Breast epithelium (tissue), 4 donors: ENCODE results near the gene GRXCR1. TPM values are rescaled to one million over a fixed set of nuclear protein-coding genes. Genes with fewer than 3 reads are reported as not detected.

Experiments
- DNase-seq, 2 donors: peaks; one replicate each; pipeline ENCODE4 v3.0.0-alpha.2; 2019; ENCODE audit warnings: low spot score in 2 of 2
- H3K27ac ChIP-seq, 2 donors: fragments of 200-600 bp; sonication (generic) in 1 of 2; one replicate each; pipeline ENCODE4 v1.5.1; 2016 to 2019; ENCODE audit warnings: mild to moderate bottlenecking in 1 of 2
- H3K27me3 ChIP-seq, 2 donors: fragments of 200-600 bp; sonication (generic) in 1 of 2; one replicate each; pipeline versions ENCODE4 v1.5.1 to v1.6.0; 2017 to 2019; ENCODE audit warnings: control low read depth in 1 of 2, mild to moderate bottlenecking in 1 of 2
- H3K36me3 ChIP-seq: fragments of 200-600 bp; one replicate; pipeline ENCODE4 v1.5.1; 2019
- H3K4me1 ChIP-seq, 2 donors: fragments of 200-600 bp; sonication (generic); one replicate each; pipeline ENCODE4 v1.5.1; 2016 to 2019; ENCODE audit warnings: control low read depth in 1 of 2
- H3K4me3 ChIP-seq, 3 donors: fragments of 200-600 bp; sonication (generic); 1 replicate in 2 of 3; 2 replicates in 1 of 3; pipeline ENCODE4 v1.5.1; 2016 to 2019; ENCODE audit warnings: mild to moderate bottlenecking in 3 of 3, moderate library complexity in 2 of 3
- H3K9me3 ChIP-seq, 2 donors: fragments of 200-600 bp; sonication (generic) in 1 of 2; one replicate each; pipeline ENCODE4 v1.5.1; 2016 to 2019; ENCODE audit warnings: control low read depth in 1 of 2
- CTCF ChIP-seq, 3 donors: fragments of 450-650 bp; IDR thresholded peaks; one replicate each; pipeline ENCODE4 v1.5.1; 2016 to 2017; ENCODE audit warnings: antibody characterized with exemption in 3 of 3, mild to moderate bottlenecking in 3 of 3, moderate library complexity in 3 of 3
- POLR2A ChIP-seq: fragments of 450-650 bp; IDR thresholded peaks from one replicate; pipeline ENCODE4 v1.6.1; 2016; ENCODE audit warnings: antibody characterized with exemption, mild to moderate bottlenecking, moderate library complexity
- POLR2AphosphoS5 ChIP-seq, 3 donors: sonication (generic); formaldehyde crosslinking; IDR thresholded peaks; one replicate each; pipeline ENCODE4 v1.6.1; 2017; ENCODE audit warnings: antibody characterized with exemption in 3 of 3
- intact Hi-C: fragments of 100-400 bp; cut with DNase I; formaldehyde crosslinking; loops from one replicate; pipeline ENCODE4 v1.15.1; 2023; ENCODE audit warnings: low total_unique reads
- total RNA-seq, 3 donors: library from RNA; depleted of rRNA; stranded (reverse); fragments of >200 nt; gene quantifications; one replicate each; pipeline ENCODE4 v1.1.0, GENCODE V29; 2016

The GRXCR1 gene
- total RNA-seq, 3 donors from 2014 or later = not detected

GRCh38 chr4:42953321-42953720, 60.8 kb downstream of the GRXCR1 start:
- H3K4me1 ChIP-seq = no peaks in the 10 kb centered on the region
- no peaks in the 10 kb centered on the region for H3K36me3 ChIP-seq
- intact Hi-C loops = no loop called here
- TF ChIP-seq POLR2AphosphoS5 (IDR thresholded peaks at IDR 0.05) = no peak
- TF ChIP-seq CTCF (IDR thresholded peaks at IDR 0.05) = no peak
- no peak for TF ChIP-seq POLR2A
- H3K9me3 ChIP-seq = peaks cover 0 to 5% of the 10 kb centered on the region in 2 donors
- no peaks in the 10 kb centered on the region for H3K27me3 ChIP-seq
- H3K4me3 ChIP-seq = no peak overlapping the region
- no peak overlapping the region for H3K27ac ChIP-seq
- no peak for DNase-seq

GRCh38 chr4:42954963-42955669, 62.6 kb downstream of the GRXCR1 start:
- Histone ChIP-seq H3K4me1 (no peaks in the 10 kb centered on the region), H3K36me3 (no peaks in the 10 kb centered on the region), H3K27me3 (no peaks in the 10 kb centered on the region), H3K27ac (no peak overlapping the region), H3K9me3 (peaks cover 0 to 5% of the 10 kb centered on the region in 2 donors), H3K4me3 (no peak overlapping the region)
- intact Hi-C loops = no loop called here
- no peak for TF ChIP-seq CTCF (IDR thresholded peaks at IDR 0.05)
- TF ChIP-seq POLR2A = no peak
- no peak for TF ChIP-seq POLR2AphosphoS5 (IDR thresholded peaks at IDR 0.05)
- DNase-seq = no peak

- Histone ChIP-seq H3K9me3 (peaks cover 1 to 5% of the 10 kb centered on the region in 2 donors), H3K4me3 (no peak overlapping the region), H3K27ac (no peak overlapping the region), H3K4me1 (no peaks in the 10 kb centered on the region), H3K27me3 (no peaks in the 10 kb centered on the region), H3K36me3 (no peaks in the 10 kb centered on the region)
- DNase-seq = no peak
- TF ChIP-seq POLR2A (no peak), CTCF (IDR thresholded peaks at IDR 0.05) (no peak)
- intact Hi-C loops = no loop called here
Measured at GRCh38 chr4:42955746-42956505, 63.4 kb downstream of the GRXCR1 start.

GRCh38 chr4:42965326-42965725, 72.8 kb downstream of the GRXCR1 start:
- Histone ChIP-seq H3K9me3 (peaks cover 1 to 5% of the 10 kb centered on the region in 2 donors), H3K36me3 (no peaks in the 10 kb centered on the region), H3K4me1 (no peaks in the 10 kb centered on the region), H3K4me3 (no peak overlapping the region), H3K27me3 (no peaks in the 10 kb centered on the region), H3K27ac (no peak overlapping the region)
- TF ChIP-seq POLR2A = no peak
- no peak for TF ChIP-seq POLR2AphosphoS5 (IDR thresholded peaks at IDR 0.05)
- TF ChIP-seq CTCF (IDR thresholded peaks at IDR 0.05) = no peak
- intact Hi-C loops = no loop called here
- no peak for DNase-seq

- no peaks in the 10 kb centered on the region for H3K36me3 ChIP-seq
- no peak overlapping the region for H3K27ac ChIP-seq
- intact Hi-C loops = no loop called here
- H3K4me1 ChIP-seq = no peaks in the 10 kb centered on the region
- no peak for DNase-seq
- H3K9me3 ChIP-seq = peaks cover 5 to 10% of the 10 kb centered on the region in 2 donors
- no peaks in the 10 kb centered on the region for H3K27me3 ChIP-seq
- no peak overlapping the region for H3K4me3 ChIP-seq
- TF ChIP-seq CTCF (IDR thresholded peaks at IDR 0.05) (no peak), POLR2A (no peak), POLR2AphosphoS5 (IDR thresholded peaks at IDR 0.05) (no peak)
Measured at GRCh38 chr4:42985976-42986375, 93.5 kb downstream of the GRXCR1 start.
